ENCODE results near the gene R3HDM4.
"Not testable (repeated sequence)": the region's sequence is repeated elsewhere in the genome, so short reads cannot be mapped to it uniquely, and the experiment has no call there.

Gene R3HDM4

DNA sequence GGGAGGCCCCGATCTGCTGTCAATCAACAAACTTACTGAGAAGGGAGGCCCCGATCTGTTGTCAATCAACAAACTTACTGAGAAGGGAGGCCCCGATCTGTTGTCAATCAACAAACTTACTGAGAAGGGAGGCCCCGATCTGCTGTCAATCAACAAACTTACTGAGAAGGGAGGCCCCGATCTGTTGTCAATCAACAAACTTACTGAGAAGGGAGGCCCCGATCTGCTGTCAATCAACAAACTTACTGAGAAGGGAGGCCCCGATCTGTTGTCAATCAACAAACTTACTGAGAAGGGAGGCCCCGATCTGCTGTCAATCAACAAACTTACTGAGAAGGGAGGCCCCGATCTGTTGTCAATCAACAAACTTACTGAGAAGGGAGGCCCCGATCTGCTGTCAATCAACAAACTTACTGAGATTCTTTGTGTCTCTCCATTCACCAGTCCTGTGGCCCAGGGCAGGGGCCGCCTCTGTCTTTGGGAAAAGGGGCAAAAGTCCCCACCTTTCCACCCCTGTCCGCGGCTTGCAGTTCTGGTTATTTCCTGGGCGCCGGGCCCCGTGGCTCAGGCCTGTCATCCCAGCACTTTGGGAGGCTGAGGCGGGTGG, 59.3 kb downstream of the R3HDM4 start:
- DNase-seq: not testable (repeated sequence)

DNA sequence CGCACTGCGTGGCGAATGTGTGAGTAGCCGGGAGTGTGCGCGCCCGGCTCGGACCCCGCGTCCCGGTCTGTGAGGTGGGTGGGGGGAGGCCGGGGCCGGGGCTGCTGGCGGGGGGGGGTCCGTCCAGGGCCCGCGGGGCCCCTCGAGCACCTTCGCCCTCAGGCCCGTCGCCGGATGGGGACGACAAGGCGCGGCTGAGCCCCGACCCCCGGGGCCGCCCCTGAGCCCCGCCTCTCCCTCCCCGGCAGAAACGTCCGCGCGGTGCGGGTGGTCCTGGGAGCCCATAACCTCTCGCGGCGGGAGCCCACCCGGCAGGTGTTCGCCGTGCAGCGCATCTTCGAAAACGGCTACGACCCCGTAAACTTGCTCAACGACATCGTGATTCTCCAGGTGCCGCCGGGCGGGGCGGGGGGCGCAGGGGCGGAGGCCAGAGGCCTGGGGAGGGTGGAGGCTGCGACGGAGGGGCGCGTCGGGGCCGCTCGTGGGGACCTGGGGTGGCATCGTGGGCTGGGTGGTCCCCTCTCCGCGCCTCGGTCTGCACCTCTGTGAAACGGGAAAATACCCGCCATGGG, 59.9 kb downstream of the R3HDM4 start:
- no peak for DNase-seq

DNA sequence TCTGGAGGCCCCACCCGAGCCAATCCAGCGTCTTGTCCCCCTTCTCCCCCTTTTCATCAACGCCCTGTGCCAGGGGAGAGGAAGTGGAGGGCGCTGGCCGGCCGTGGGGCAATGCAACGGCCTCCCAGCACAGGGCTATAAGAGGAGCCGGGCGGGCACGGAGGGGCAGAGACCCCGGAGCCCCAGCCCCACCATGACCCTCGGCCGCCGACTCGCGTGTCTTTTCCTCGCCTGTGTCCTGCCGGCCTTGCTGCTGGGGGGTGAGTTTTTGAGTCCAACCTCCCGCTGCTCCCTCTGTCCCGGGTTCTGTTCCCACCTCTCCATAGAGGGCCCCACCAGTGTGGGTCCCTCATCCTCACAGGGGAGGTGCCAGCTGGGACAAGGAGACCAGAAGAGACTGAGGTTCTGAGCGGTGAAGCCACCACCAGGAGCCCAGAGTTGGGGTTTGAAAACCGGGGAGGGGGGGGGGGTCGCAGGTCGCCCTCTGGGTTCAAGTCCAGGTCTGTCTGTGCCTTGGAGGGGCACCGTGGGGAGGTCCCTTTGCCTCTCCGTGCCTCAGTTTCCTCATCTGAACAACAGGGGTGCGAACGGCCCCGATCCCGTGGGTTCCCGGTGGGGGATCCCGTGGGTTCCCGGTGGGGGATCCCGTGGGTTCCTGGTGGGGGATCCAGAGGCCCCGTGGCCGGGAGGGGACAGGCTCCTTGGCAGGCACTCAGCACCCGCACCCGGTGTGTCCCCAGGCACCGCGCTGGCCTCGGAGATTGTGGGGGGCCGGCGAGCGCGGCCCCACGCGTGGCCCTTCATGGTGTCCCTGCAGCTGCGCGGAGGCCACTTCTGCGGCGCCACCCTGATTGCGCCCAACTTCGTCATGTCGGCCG, 60.6 kb downstream of the R3HDM4 start, which contains the start of gene ELANE:
ELANE (plus strand) TSS at position 168 of the 878 bp plus-strand sequence; CDS start at position 194, 26 bp downstream.
- DNase-seq: no peak

DNA sequence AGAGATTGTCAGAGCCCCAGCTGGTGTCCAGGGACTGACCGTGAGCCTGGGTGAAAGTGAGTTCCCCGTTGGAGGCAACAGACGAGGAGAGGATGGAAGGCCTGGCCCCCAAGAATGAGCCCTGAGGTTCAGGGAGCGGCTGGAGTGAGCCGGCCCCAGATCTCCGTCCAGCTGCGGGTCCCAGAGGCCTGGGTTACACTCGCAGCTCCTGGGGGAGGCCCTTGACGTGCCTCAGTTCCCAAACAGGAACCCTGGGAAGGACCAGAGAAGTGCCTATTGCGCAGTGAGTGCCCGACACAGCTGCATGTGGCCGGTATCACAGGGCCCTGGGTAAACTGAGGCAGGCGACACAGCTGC, 62.1 kb downstream of the R3HDM4 start:
- DNase-seq: no peak

DNA sequence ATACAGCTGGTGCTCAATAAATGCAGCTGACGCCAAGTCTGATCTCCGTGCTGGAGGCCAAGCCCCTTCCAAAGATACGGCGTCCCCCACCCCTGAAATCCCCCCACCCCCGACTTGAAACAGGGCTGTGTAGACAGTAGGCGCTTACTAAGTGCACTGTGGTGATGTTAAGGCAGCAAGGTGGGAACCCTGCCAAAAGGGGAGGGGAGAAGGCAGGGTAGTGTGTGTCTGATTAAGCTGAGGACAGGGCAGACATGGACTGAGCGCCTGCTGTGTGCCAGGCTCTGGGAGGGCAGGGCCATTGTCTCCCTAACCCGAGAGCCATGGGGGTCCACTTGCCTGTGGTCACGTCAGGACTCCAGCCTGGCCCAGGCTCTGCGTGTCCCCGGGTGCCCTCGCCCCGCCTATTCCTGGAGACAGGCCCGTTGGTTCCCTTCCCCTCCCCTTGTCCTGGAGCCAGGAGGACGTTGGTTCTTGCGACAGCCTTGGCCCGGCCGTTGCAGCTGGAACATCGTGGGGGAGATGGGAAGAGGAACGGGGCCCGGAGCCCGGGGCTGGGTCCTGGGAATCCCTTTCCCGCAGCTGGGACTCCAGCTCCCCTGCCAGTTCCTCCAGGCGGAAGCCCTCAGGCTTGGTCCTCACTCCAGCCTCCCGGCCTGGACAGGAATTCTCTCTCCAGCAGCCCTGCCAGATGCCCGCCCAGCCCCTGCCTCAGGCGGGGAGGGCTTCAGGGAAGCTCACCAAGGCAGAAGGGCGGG, 62.6 kb downstream of the R3HDM4 start:
- no peak for DNase-seq

DNA sequence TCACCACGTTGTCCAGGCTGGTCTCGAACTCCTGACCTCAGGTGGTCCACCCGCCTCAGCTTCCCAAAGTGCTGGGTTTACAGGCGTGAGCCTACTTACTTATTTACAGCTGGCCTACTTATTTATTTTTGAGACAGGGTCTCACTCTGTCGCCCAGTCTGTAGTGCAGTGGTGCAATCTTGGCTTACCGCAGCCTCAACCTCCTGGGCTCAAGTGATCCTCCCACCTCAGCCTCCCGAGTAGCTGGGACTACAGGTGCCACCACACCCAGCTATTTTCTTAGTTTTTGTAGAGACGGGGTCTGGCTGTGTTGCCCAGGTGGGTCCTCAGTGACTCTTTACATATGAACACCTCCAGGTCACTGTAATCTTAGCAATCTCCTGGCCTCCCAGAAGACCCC, 63.8 kb downstream of the R3HDM4 start:
- not testable (repeated sequence) for DNase-seq

DNA sequence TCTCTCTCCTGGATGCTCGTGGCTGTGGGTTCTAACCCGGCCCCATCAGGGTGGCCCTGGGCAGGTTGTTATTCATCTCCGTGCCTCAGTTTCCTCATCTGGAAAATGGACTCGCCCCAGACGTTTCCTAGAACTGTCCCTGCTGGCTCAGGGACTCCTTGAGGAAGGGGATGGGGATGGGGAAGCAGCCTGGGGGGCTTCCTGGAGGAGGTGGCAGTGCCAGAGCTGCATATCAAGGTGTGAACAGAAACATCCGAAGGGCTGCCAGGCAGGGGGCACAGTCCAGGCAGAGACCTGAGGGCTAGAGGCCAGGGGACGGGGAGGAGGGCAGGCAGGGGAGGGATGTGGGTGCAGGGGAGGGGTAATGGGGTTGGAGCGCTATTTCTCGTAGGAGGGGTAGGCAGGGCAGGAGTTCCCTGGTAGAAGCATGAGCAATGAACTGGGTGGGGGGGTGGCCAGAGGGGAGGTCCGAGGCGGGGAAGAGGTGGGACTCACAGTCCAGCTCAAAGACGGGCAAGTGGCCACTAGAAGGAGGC, 64.6 kb downstream of the R3HDM4 start:
- no peak for DNase-seq

Measured in activated T-cell treated with anti-CD3 and anti-CD28 coated beads, Interleukin-2, amount 50 U/mL, for 48 hours (primary cell).